HepG2 (cell line): ENCODE data around the gene TBC1D22A. TPM values are rescaled to one million over a fixed set of nuclear protein-coding genes. Genes with fewer than 3 reads are reported as not detected.

Source experiments
- CAMTA2 ChIP-seq: sonication (generic); formaldehyde crosslinking; IDR thresholded peaks from 2 replicates; pipeline ENCODE4 v1.4.0; 2020; ENCODE audit warnings: mild to moderate bottlenecking, missing genetic modification reagents, borderline replicate concordance
- CREBL2 ChIP-seq: sonication (generic); formaldehyde crosslinking; IDR thresholded peaks from 2 replicates; pipeline ENCODE4 v1.8.1; 2023; ENCODE audit warnings: missing genetic modification reagents, mild to moderate bottlenecking, borderline replicate concordance
- DNMT1 ChIP-seq: sonication (generic); formaldehyde crosslinking; IDR thresholded peaks from 2 replicates; pipeline ENCODE4 v1.5.1; 2020; ENCODE audit warnings: mild to moderate bottlenecking, missing genetic modification reagents
- DNMT3B ChIP-seq: conservative IDR thresholded peaks from 2 replicates; pipeline ENCODE4 v1.6.1; 2016; ENCODE audit warnings: missing biosample characterization, control low read depth
- E2F1 ChIP-seq: sonication (generic); formaldehyde crosslinking; IDR thresholded peaks from 2 replicates; pipeline ENCODE4 v1.5.0; 2020; ENCODE audit warnings: missing genetic modification reagents
- ERF ChIP-seq: IDR thresholded peaks from 2 replicates; pipeline ENCODE4 v1.6.1; 2018; ENCODE audit warnings: missing biosample characterization, missing genetic modification reagents
- HMG20A ChIP-seq: IDR thresholded peaks from 2 replicates; pipeline ENCODE4 v1.6.1; 2016; ENCODE audit warnings: borderline replicate concordance
- JUNB ChIP-seq: sonication (generic); formaldehyde crosslinking; IDR thresholded peaks from 2 replicates; pipeline ENCODE4 v1.8.0; 2022; ENCODE audit warnings: missing genetic modification reagents, mild to moderate bottlenecking, borderline replicate concordance
- KDM4B ChIP-seq: sonication (generic); formaldehyde crosslinking; IDR thresholded peaks from 2 replicates; pipeline ENCODE4 v1.4.0; 2020; ENCODE audit warnings: missing genetic modification reagents
- KMT2B ChIP-seq: IDR thresholded peaks from 2 replicates; pipeline ENCODE4 v1.6.1; 2016; ENCODE audit warnings: missing genetic modification reagents, missing compliant biosample characterization
- MEIS1 ChIP-seq: sonication (generic); formaldehyde crosslinking; IDR thresholded peaks from 2 replicates; pipeline ENCODE4 v1.9.0; 2021; ENCODE audit warnings: mild to moderate bottlenecking, missing genetic modification reagents, moderate library complexity, borderline replicate concordance
- MTA3 ChIP-seq: sonication (generic); formaldehyde crosslinking; IDR thresholded peaks from 2 replicates; pipeline ENCODE4 v1.4.0; 2020; ENCODE audit warnings: missing genetic modification reagents
- PAWR ChIP-seq: sonication (generic); formaldehyde crosslinking; IDR thresholded peaks from 2 replicates; pipeline ENCODE4 v1.4.0; 2020; ENCODE audit warnings: missing genetic modification reagents, mild to moderate bottlenecking, borderline replicate concordance
- RBFOX2 ChIP-seq: fragments of 200-400 bp; formaldehyde crosslinking; IDR thresholded peaks from 2 replicates; pipeline ENCODE4 v1.6.1; 2017; ENCODE audit warnings: low read depth, mild to moderate bottlenecking, low read length
- SAFB2 ChIP-seq: sonication (generic); formaldehyde crosslinking; IDR thresholded peaks from 2 replicates; pipeline ENCODE4 v1.5.1; 2020; ENCODE audit warnings: missing genetic modification reagents, low read depth, mild to moderate bottlenecking, borderline replicate concordance
- SMARCE1 ChIP-seq: fragments of 450-650 bp; IDR thresholded peaks from 2 replicates; pipeline ENCODE4 v1.6.1; 2017; ENCODE audit warnings: borderline replicate concordance
- SRSF9 ChIP-seq: fragments of 200-400 bp; formaldehyde crosslinking; IDR thresholded peaks from 2 replicates; pipeline ENCODE4 v1.6.1; 2018; ENCODE audit warnings: borderline replicate concordance, mild to moderate bottlenecking, low read depth, low read length; ENCODE audit not compliant: insufficient read depth, poor library complexity, severe bottlenecking
- STAT5B ChIP-seq: sonication (generic); formaldehyde crosslinking; IDR thresholded peaks from 2 replicates; pipeline ENCODE4 v1.4.0; 2020; ENCODE audit warnings: missing genetic modification reagents
- ZBTB21 ChIP-seq: sonication (generic); formaldehyde crosslinking; IDR thresholded peaks from 2 replicates; pipeline ENCODE4 v1.4.0; 2020; ENCODE audit warnings: missing genetic modification reagents
- ZBTB26 ChIP-seq: IDR thresholded peaks from 2 replicates; pipeline ENCODE4 v1.6.1; 2016; ENCODE audit warnings: missing compliant biosample characterization, missing genetic modification reagents, borderline replicate concordance
- ZBTB42 ChIP-seq: sonication (generic); formaldehyde crosslinking; IDR thresholded peaks from 2 replicates; pipeline ENCODE4 v1.5.0; 2020; ENCODE audit warnings: mild to moderate bottlenecking, missing genetic modification reagents
- ZFP82 ChIP-seq: sonication (generic); formaldehyde crosslinking; IDR thresholded peaks from 2 replicates; pipeline ENCODE4 v1.5.1; 2020; ENCODE audit warnings: mild to moderate bottlenecking, missing genetic modification reagents, borderline replicate concordance
- ZNF160 ChIP-seq: sonication (generic); formaldehyde crosslinking; IDR thresholded peaks from 2 replicates; pipeline ENCODE4 v1.8.0; 2022; ENCODE audit warnings: mild to moderate bottlenecking, inconsistent platforms, missing genetic modification reagents
- ZNF20 ChIP-seq: sonication (generic); formaldehyde crosslinking; IDR thresholded peaks from 2 replicates; pipeline ENCODE4 v1.4.0; 2020; ENCODE audit warnings: mild to moderate bottlenecking, moderate library complexity, missing genetic modification reagents
- ZNF282 ChIP-seq: fragments of 450-650 bp; IDR thresholded peaks from 2 replicates; pipeline ENCODE4 v1.6.1; 2018; ENCODE audit not compliant: partially characterized antibody
- ZNF552 ChIP-seq: sonication (generic); formaldehyde crosslinking; IDR thresholded peaks from 2 replicates; pipeline ENCODE4 v1.9.0; 2022; ENCODE audit warnings: missing genetic modification reagents, mild to moderate bottlenecking, borderline replicate concordance
- ZNF589 ChIP-seq: sonication (generic); formaldehyde crosslinking; conservative IDR thresholded peaks from 2 replicates; pipeline ENCODE4 v1.8.0; 2022; ENCODE audit warnings: mild to moderate bottlenecking, moderate library complexity, missing genetic modification reagents
- ZNF598 ChIP-seq: sonication (generic); formaldehyde crosslinking; IDR thresholded peaks from 2 replicates; pipeline ENCODE4 v1.5.1; 2020; ENCODE audit warnings: mild to moderate bottlenecking, missing genetic modification reagents, borderline replicate concordance
- polyA plus RNA-seq, 8 experiments: library from polyadenylated mRNA; depleted of rRNA in 3 of 8; stranded (reverse) in 7 of 8; unstranded in 1 of 8; fragments of >200 nt; fragmentation: Illumina TruSeq in 4 of 8; extraction: Trizol in 4 of 8; gene quantifications; 2 replicates each; pipeline versions ENCODE4 v1.2.1 to v1.2.3, GENCODE V29; 2011 to 2016; ENCODE audit warnings: low read depth in 4 of 8, missing spikeins in 1 of 8, mixed read lengths in 1 of 8; ENCODE audit not compliant: insufficient read depth in 1 of 8
- total RNA-seq, 5 experiments: library from RNA; depleted of rRNA; stranded (reverse); fragments of >200 nt; fragmentation: Illumina TruSeq; extraction: Trizol; gene quantifications; 2 replicates each; pipeline ENCODE4 v1.2.3, GENCODE V29; 2016; ENCODE audit warnings: low read depth in 1 of 5

Gene TBC1D22A
- total and polyA plus RNA-seq, 2 of the 13 experiments (the other 11 are each of a cell fraction or from before 2014, with no cell fraction given), result 17.3 to 18.0 TPM

- TF ChIP-seq ERF (CRISPR knock-in tag) (no peak; the same call in 1 of the 2 replicates), STAT5B (no peak), SMARCE1 (no peak), HMG20A (CRISPR knock-in tag) (no peak), ZNF589 (no peak), SAFB2 (CRISPR knock-in tag) (no peak; the same call in 1 of the 2 replicates), CAMTA2 (peak; percentile 76; the same call in 1 of the 2 replicates), PAWR (CRISPR knock-in tag) (no peak), JUNB (no peak), E2F1 (no peak), MEIS1 (CRISPR knock-in tag) (no peak), MTA3 (no peak), ZNF20 (CRISPR knock-in tag) (no peak), ZNF552 (CRISPR knock-in tag) (no peak), ZFP82 (CRISPR knock-in tag) (no peak), ZBTB42 (CRISPR knock-in tag) (no peak), ZBTB26 (no peak), CREBL2 (no peak), DNMT1 (no peak; the same call in 1 of the 2 replicates), RBFOX2 (no peak), KMT2B (0 out of 2 replicates have a peak, but pooled peaks have one; percentile 19), ZNF160 (CRISPR knock-in tag) (peak; percentile 55; the same call in 1 of the 2 replicates), ZNF282 (no peak), ZNF598 (CRISPR knock-in tag) (peak; percentile 66; the same call in 1 of the 2 replicates), DNMT3B (CRISPR knock-in tag) (no peak), SRSF9 (no peak), KDM4B (CRISPR knock-in tag) (0 out of 2 replicates have a peak, but pooled peaks have one; percentile 32), ZBTB21 (CRISPR knock-in tag) (no peak)
Observed at GRCh38 chr22:46803031-46803880, 40.8 kb downstream of the TBC1D22A start (continued).
